GM12878 (cell line): ENCODE data around the gene ANKRD16. TPM values are rescaled to one million over a fixed set of nuclear protein-coding genes. Genes with fewer than 3 reads are reported as not detected.

Experiments used
- ATAC-seq: fragments of 200-7000 bp; cut with Tn5 transposase; 3 replicates; pipeline ENCODE4 v1.9.1; 2020; ENCODE audit warnings: mild to moderate bottlenecking, moderate library complexity
- BruUV-seq: library from RNA; stranded (reverse); fragments of 400-500 nt; replicated peaks from 2 replicates; lab custom pipeline; 2021; lab: Mats Ljungman, UMichigan
- CTCF ChIA-PET: fragments of 300-600 bp; sonication (Branson Sonifier 250); formaldehyde crosslinking; extraction: SDS; loops from one replicate; lab custom pipeline; 2021; ENCODE audit warnings: inconsistent platforms; lab: Yijun Ruan, JAX
- POLR2A ChIA-PET: fragments of 350-600 bp; formaldehyde crosslinking; extraction: SDS; loops from one replicate; lab custom pipeline; 2021; ENCODE audit warnings: inconsistent platforms; lab: Charles Lee
- RAD21 ChIA-PET: fragments of 300-600 bp; sonication (Branson Sonifier 250); formaldehyde crosslinking; loops from one replicate; lab custom pipeline; 2023; ENCODE audit warnings: antibody characterized with exemption; ENCODE audit not compliant: unreplicated experiment; lab: Charles Lee
- SMC1A ChIA-PET: fragments of 300-600 bp; sonication (Branson Sonifier 250); formaldehyde crosslinking; loops from one replicate; lab custom pipeline; 2023; ENCODE audit not compliant: unreplicated experiment, uncharacterized antibody; lab: Charles Lee
- DNase-seq: peaks from one replicate; pipeline ENCODE4 v3.0.0-alpha.2; 2011; ENCODE audit warnings: low read depth, low spot score
- FAIRE-seq: peaks from 3 replicates; lab custom pipeline; 2011; peaks lifted over from hg19 to GRCh38; lab: Jason Lieb, UNC
- H2AFZ ChIP-seq: 2 replicates; pipeline ENCODE4 v1.6.0; 2011; ENCODE audit warnings: low read depth, low read length, control low read depth; ENCODE audit not compliant: control insufficient read depth
- H3K27ac ChIP-seq: 2 replicates; pipeline ENCODE4 v1.5.1; 2011; ENCODE audit warnings: control low read depth; ENCODE audit not compliant: control insufficient read depth, insufficient read depth
- H3K27me3 ChIP-seq, 2 experiments: replicated peaks in 1 of 2; 2 replicates each; pipeline versions ENCODE4 v1.6.0 to v1.6.1; 2011; ENCODE audit warnings: low read length in 1 of 2; ENCODE audit not compliant: control insufficient read depth in 2 of 2, insufficient read depth in 2 of 2
- H3K36me3 ChIP-seq, 2 experiments: 2 replicates each; pipeline ENCODE4 v1.5.1; 2011; ENCODE audit warnings: low read length in 1 of 2; ENCODE audit not compliant: control insufficient read depth in 2 of 2, insufficient read depth in 2 of 2
- H3K4me1 ChIP-seq: 2 replicates; pipeline ENCODE4 v1.6.1; 2011; ENCODE audit warnings: mild to moderate bottlenecking, low read length, moderate library complexity, mixed read lengths; ENCODE audit not compliant: control insufficient read depth, insufficient read depth
- H3K4me2 ChIP-seq: 2 replicates; pipeline ENCODE4 v1.6.0; 2011; ENCODE audit warnings: control low read depth; ENCODE audit not compliant: control insufficient read depth, insufficient read depth
- H3K4me3 ChIP-seq: fragments of 200-600 bp; sonication (generic); 2 replicates; pipeline ENCODE4 v1.5.1; 2016
- H3K79me2 ChIP-seq: 2 replicates; pipeline ENCODE4 v1.6.0; 2011; ENCODE audit warnings: low read length; ENCODE audit not compliant: control insufficient read depth, insufficient read depth
- H3K9ac ChIP-seq: 2 replicates; pipeline ENCODE4 v1.8.0; 2011; ENCODE audit warnings: low read length, control low read depth, mixed read lengths; ENCODE audit not compliant: control insufficient read depth, insufficient read depth
- H3K9me3 ChIP-seq: replicated peaks from 3 replicates; pipeline ENCODE4 v1.5.1; 2011; ENCODE audit warnings: mild to moderate bottlenecking, low read length; ENCODE audit not compliant: control insufficient read depth, insufficient read depth
- H4K20me1 ChIP-seq: 2 replicates; pipeline ENCODE4 v1.6.0; 2011; ENCODE audit not compliant: control insufficient read depth, insufficient read depth
- ASH2L ChIP-seq: fragments of 300-600, 200-600 bp; sonication (generic); IDR thresholded peaks from 2 replicates; pipeline ENCODE4 v1.6.1; 2017; ENCODE audit warnings: low read depth, mild to moderate bottlenecking, borderline replicate concordance
- ATF2 ChIP-seq: IDR thresholded peaks from 2 replicates; pipeline ENCODE4 v1.6.1; 2012; ENCODE audit warnings: low read length, inconsistent platforms
- ESRRA ChIP-seq: IDR thresholded peaks from 2 replicates; pipeline ENCODE4 v1.6.1; 2012; ENCODE audit warnings: mild to moderate bottlenecking, low read length, improper control_type of control experiment
- GATAD2B ChIP-seq: fragments of 450-650 bp; conservative IDR thresholded peaks from 2 replicates; pipeline ENCODE4 v1.6.1; 2017; ENCODE audit warnings: low read depth, mild to moderate bottlenecking, moderate library complexity
- HCFC1 ChIP-seq: fragments of 150-350 bp; IDR thresholded peaks from 2 replicates; pipeline ENCODE4 v1.6.1; 2014; ENCODE audit warnings: low read length
- HDAC6 ChIP-seq: fragments of 200-600 bp; sonication (generic); IDR thresholded peaks from one replicate; pipeline ENCODE4 v1.8.0; 2017; ENCODE audit warnings: antibody characterized with exemption; ENCODE audit not compliant: unreplicated experiment
- KAT2A ChIP-seq: conservative IDR thresholded peaks from 2 replicates; pipeline ENCODE4 v1.6.1; 2011; ENCODE audit warnings: low read depth, low read length; ENCODE audit not compliant: control insufficient read depth
- MYC ChIP-seq: IDR thresholded peaks from 2 replicates; pipeline ENCODE4 v1.6.1; 2011; ENCODE audit warnings: mild to moderate bottlenecking, low read length, moderate library complexity, inconsistent platforms; ENCODE audit not compliant: insufficient read depth, insufficient replicate concordance, insufficient read length, severe bottlenecking
- NFXL1 ChIP-seq: fragments of 450-650 bp; IDR thresholded peaks from 2 replicates; pipeline ENCODE4 v1.6.1; 2017; ENCODE audit warnings: antibody characterized with exemption, mild to moderate bottlenecking, borderline replicate concordance
- RAD21 ChIP-seq: IDR thresholded peaks from 2 replicates; pipeline ENCODE4 v1.6.1; 2011; ENCODE audit warnings: mild to moderate bottlenecking, low read depth, low read length, moderate library complexity; ENCODE audit not compliant: insufficient read depth
- RCOR1 ChIP-seq: conservative IDR thresholded peaks from 2 replicates; pipeline ENCODE4 v1.6.1; 2012; ENCODE audit warnings: low read depth, low read length, improper control_type of control experiment
- YBX1 ChIP-seq: fragments of 450-650 bp; IDR thresholded peaks from 2 replicates; pipeline ENCODE4 v1.6.1; 2016; ENCODE audit warnings: antibody characterized with exemption
- WGBS: methylation state at CpG from one replicate; pipeline ENCODE4 v1.1.6; 2016; ENCODE audit warnings: low lambda C conversion rate; ENCODE audit not compliant: insufficient replicate concordance, insufficient coverage; ENCODE audit errors: missing lambda C conversion rate; 5-methylcytosine and 5-hydroxymethylcytosine counted together
- in situ Hi-C: fragments of 300-500 bp; cut with MboI; formaldehyde crosslinking; loops from 9 replicates; pipeline ENCODE4 v1.14.3; 2018; ENCODE audit warnings: mixed read lengths
- intact Hi-C: fragments of 100-400 bp; cut with micrococcal nuclease; formaldehyde crosslinking; loops from one replicate; pipeline ENCODE4 v1.14.2; 2022; ENCODE audit not compliant: unreplicated experiment
- polyA plus RNA-seq, 11 experiments: library from polyadenylated mRNA; depleted of rRNA in 4 of 11; unstranded in 6 of 11; stranded (reverse) in 5 of 11; fragments of >200 nt; fragmentation: Nextera tagmentation in 4 of 11; fragmentation: Illumina TruSeq in 1 of 11; extraction: Ambion mirVana in 4 of 11; extraction: Trizol in 1 of 11; gene quantifications; 1 replicate in 1 of 11; 2 replicates in 10 of 11; pipeline versions ENCODE4 v1.2.1 to v1.2.3, GENCODE V29; 2011 to 2016; ENCODE audit warnings: inconsistent platforms in 2 of 11, missing spikeins in 2 of 11, low read depth in 1 of 11
- total RNA-seq, 4 experiments: library from RNA; depleted of rRNA in 3 of 4; stranded (reverse); fragments of >200 nt in 3 of 4; fragmentation: Illumina TruSeq in 1 of 4; extraction: Trizol in 1 of 4; gene quantifications; 2 replicates each; pipeline versions ENCODE4 v1.2.1 to v1.2.3, GENCODE V29; 2013 to 2021

ANKRD16 gene
- total and polyA plus RNA-seq, 10 of the 15 experiments (the other 5 are each of a cell fraction or from before 2014, with no cell fraction given) = 0.57 to 13.6 (median 4.4) TPM

- BruUV-seq = TSS peak; percentile 51
- 100% methylated on average over 5 of the region's 5 CpGs for WGBS
Measured at GRCh38 chr10:5885619-5886018, 4.1 kb downstream of the ANKRD16 start.

GRCh38 chr10:5882961-5883360 is 6.7 kb downstream of the ANKRD16 start:
- ChIA-PET CTCF (interaction anchor here (1.0 to 1.3 kb wide), 2 partner anchors 20 to 72 kb away, joined by 3 to 4 read pairs; no protein-coding TSS in a partner anchor), POLR2A (interaction anchor here (0.6 to 0.8 kb wide), 3 partner anchors 10 to 110 kb away, joined by 3 read pairs; no protein-coding TSS in a partner anchor), SMC1A (interaction anchor here (0.6 to 1.3 kb wide), 4 partner anchors 8 to 39 kb away, joined by 3 to 6 read pairs (median 3); no protein-coding TSS in a partner anchor), RAD21 (no interaction called here)
- H3K4me2 ChIP-seq = no peak overlapping the region
- H3K4me1 ChIP-seq = peaks cover 4% of the 10 kb centered on the region
- no peak for ATAC-seq
- H3K79me2 ChIP-seq = peaks cover 2% of the 10 kb centered on the region
- no peak for FAIRE-seq
- H3K27me3 ChIP-seq = no peaks in the 10 kb centered on the region
- no peaks in the 10 kb centered on the region for H3K9me3 ChIP-seq
- in situ Hi-C loops = no loop called here
- no TSS peak for BruUV-seq
- no peak for DNase-seq
- no peak overlapping the region for H3K4me3 ChIP-seq
- no peak overlapping the region for H3K27ac ChIP-seq
- no peaks in the 10 kb centered on the region for H4K20me1 ChIP-seq
- H2AFZ ChIP-seq = no peak overlapping the region
- intact Hi-C loops = no loop called here
- no peak for TF ChIP-seq RCOR1
- TF ChIP-seq ESRRA = no peak
- TF ChIP-seq ASH2L = no peak
- no peak for TF ChIP-seq KAT2A
- TF ChIP-seq GATAD2B = no peak
- no peak for TF ChIP-seq HCFC1
- TF ChIP-seq YBX1 = no peak
- no peak for TF ChIP-seq MYC
- no peak for TF ChIP-seq NFXL1
- H3K36me3 ChIP-seq = peaks cover 0 to 17% of the 10 kb centered on the region in 2 experiments; a peak in 1 of 4 replicates
- 84% methylated on average over 8 of the region's 8 CpGs for WGBS
- H3K9ac ChIP-seq = no peak overlapping the region

More at GRCh38 chr10:5885619-5886018, 4.1 kb downstream of the ANKRD16 start:
- POLR2A ChIA-PET = no interaction called here
- no peak overlapping the region for H3K4me2 ChIP-seq
- H3K27me3 ChIP-seq = no peaks in the 10 kb centered on the region
- peaks cover 5% of the 10 kb centered on the region for H3K4me1 ChIP-seq
- CTCF ChIA-PET = interaction anchor here (0.7 to 2.1 kb wide), 7 partner anchors 9 to 443 kb away, joined by 3 to 6 read pairs (median 3); no protein-coding TSS in a partner anchor
- intact Hi-C loops = no loop called here
- H3K9ac ChIP-seq = no peak overlapping the region
- TF ChIP-seq RAD21 (0 out of 2 replicates have a peak, but pooled peaks have one; percentile 16), ATF2 (no peak), HDAC6 (no peak)
- TF ChIP-seq, all 136 proteins: peak for 1
- DNase-seq = no peak
- in situ Hi-C loops = no loop called here
- Histone ChIP-seq H3K79me2 (peaks cover 18% of the 10 kb centered on the region), H3K4me3 (no peak overlapping the region), H3K27ac (no peak overlapping the region), H4K20me1 (no peaks in the 10 kb centered on the region), H3K9me3 (no peaks in the 10 kb centered on the region), H3K36me3 (peaks cover 0 to 12% of the 10 kb centered on the region in 2 experiments; a peak in 1 of 4 replicates), H2AFZ (no peak overlapping the region)
- ChIA-PET RAD21 (interaction anchor here (0.6 to 5.6 kb wide), 5 partner anchors 10 to 75 kb away, joined by 3 to 26 read pairs (median 5); no protein-coding TSS in a partner anchor), SMC1A (interaction anchor here (0.6 to 3.6 kb wide), 8 partner anchors 10 to 443 kb away, joined by 3 to 24 read pairs (median 6); no protein-coding TSS in a partner anchor)
- no peak for FAIRE-seq
- ATAC-seq = no peak
